Measurements from ENCODE around the gene CNFN. TPM values are rescaled to one million over a fixed set of nuclear protein-coding genes. Genes with fewer than 3 reads are reported as not detected.

CNFN gene
- total RNA-seq, 1 experiment from 2014 or later, result 7.1 TPM

DNA sequence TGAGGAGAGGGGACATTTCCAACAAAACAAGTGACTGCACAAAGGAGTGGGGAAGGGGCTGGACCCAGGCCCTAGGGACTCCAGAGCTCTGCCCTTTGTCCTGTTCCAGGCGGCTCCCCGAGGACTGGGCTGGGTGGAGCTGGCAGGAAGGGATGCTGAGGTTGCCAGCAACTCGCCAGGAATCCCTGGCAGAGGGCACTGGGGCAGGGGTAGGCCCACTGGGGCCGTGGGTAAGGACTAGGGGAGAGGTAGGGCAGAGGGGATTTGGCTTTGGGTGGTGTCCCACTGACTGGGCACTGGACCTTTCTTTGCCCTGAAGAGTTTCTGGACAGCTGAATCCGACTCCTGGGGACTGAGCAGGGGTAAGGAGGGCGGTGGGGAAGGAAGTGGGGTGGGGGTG, 29.2 kb upstream of the CNFN start:
- H4K8ac ChIP-seq (replicated peaks; ENCODE audit: insufficient read length, low read depth, low read length), result no peak overlapping the region
- H3K4ac ChIP-seq (ENCODE audit: low read depth, low read length), result no peak overlapping the region
- H3K23me2 ChIP-seq (ENCODE audit: insufficient read length, low read depth, low read length, poor library complexity, severe bottlenecking), result peaks cover 7% of the 10 kb centered on the region
- H3K79me1 ChIP-seq (ENCODE audit: insufficient read depth, low read depth, low read length, poor library complexity, severe bottlenecking), result no peaks in the 10 kb centered on the region
- H3K56ac ChIP-seq (ENCODE audit: insufficient read length, low read depth, low read length), result no peak overlapping the region
- Mint-ChIP-seq H3K4me1 (peaks cover 14 to 27% of the 10 kb centered on the region in 2 experiments), H3K36me3 (ENCODE audit: insufficient read depth in 1 of 3, low read depth in 3 of 3) (peaks cover 0 to 13% (median 2%) of the 10 kb centered on the region in 3 experiments; a peak in 4 of 7 replicates), H3K27me3 (ENCODE audit: low read depth) (peaks cover 95% of the 10 kb centered on the region), H3K4me3 (no peak overlapping the region; a peak in 1 of 5 replicates), H3K27ac (no peak overlapping the region), H3K9me3 (peaks cover 0 to under 1% of the 10 kb centered on the region in 2 experiments; a peak in 2 of 5 replicates)
- TF ChIP-seq, protein P1, sequence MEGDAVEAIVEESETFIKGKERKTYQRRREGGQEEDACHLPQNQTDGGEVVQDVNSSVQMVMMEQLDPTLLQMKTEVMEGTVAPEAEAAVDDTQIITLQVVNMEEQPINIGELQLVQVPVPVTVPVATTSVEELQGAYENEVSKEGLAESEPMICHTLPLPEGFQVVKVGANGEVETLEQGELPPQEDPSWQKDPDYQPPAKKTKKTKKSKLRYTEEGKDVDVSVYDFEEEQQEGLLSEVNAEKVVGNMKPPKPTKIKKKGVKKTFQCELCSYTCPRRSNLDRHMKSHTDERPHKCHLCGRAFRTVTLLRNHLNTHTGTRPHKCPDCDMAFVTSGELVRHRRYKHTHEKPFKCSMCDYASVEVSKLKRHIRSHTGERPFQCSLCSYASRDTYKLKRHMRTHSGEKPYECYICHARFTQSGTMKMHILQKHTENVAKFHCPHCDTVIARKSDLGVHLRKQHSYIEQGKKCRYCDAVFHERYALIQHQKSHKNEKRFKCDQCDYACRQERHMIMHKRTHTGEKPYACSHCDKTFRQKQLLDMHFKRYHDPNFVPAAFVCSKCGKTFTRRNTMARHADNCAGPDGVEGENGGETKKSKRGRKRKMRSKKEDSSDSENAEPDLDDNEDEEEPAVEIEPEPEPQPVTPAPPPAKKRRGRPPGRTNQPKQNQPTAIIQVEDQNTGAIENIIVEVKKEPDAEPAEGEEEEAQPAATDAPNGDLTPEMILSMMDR (conservative IDR thresholded peaks at IDR 0.05), result no peak
- WGBS (ENCODE audit: extremely low coverage, insufficient read length, low lambda C conversion rate), result no CpG with 5 or more reads among the region's 6 CpGs
- no peak overlapping the region for H2BK12ac ChIP-seq (ENCODE audit: insufficient read length, low read depth, low read length)
- no peak overlapping the region for H3K4me2 ChIP-seq (ENCODE audit: insufficient read depth, insufficient read length, low read length)
- no peak overlapping the region for H2AFZ ChIP-seq (ENCODE audit: low read length)
- no peak overlapping the region for H4K91ac ChIP-seq (ENCODE audit: insufficient read length, low read depth, low read length)
- no peak overlapping the region for H3K27ac ChIP-seq (ENCODE audit: insufficient read length, low read depth, low read length)
- no peak overlapping the region for H4K5ac ChIP-seq (ENCODE audit: insufficient read length, low read depth, low read length)
- H2BK120ac ChIP-seq (ENCODE audit: low read depth, low read length, poor library complexity, severe bottlenecking), result no peak overlapping the region
- no peaks in the 10 kb centered on the region for H4K20me1 ChIP-seq (ENCODE audit: control insufficient read depth, insufficient read depth, insufficient read length)
- H2BK5ac ChIP-seq (ENCODE audit: insufficient read length, low read length), result no peak overlapping the region
- no peak overlapping the region for H3K9ac ChIP-seq (ENCODE audit: extremely low read depth, insufficient read length, low read length)
- no peak overlapping the region for H3T11ph ChIP-seq (ENCODE audit: low read length)
- H3K9me3 ChIP-seq (ENCODE audit: control insufficient read depth, low read depth, low read length), result no peaks in the 10 kb centered on the region
- no peak overlapping the region for H2BK15ac ChIP-seq (ENCODE audit: low read depth, low read length)
- H3K18ac ChIP-seq (ENCODE audit: insufficient read length, low read depth, low read length), result no peak overlapping the region
- H2BK20ac ChIP-seq (ENCODE audit: low read depth, low read length, poor library complexity, severe bottlenecking), result no peak overlapping the region
- no peaks in the 10 kb centered on the region for H3K4me1 ChIP-seq (ENCODE audit: insufficient read depth, low read length)
- no peak overlapping the region for H3K23ac ChIP-seq (ENCODE audit: insufficient read length, low read depth, low read length)
- no peak overlapping the region for H2AK5ac ChIP-seq (ENCODE audit: insufficient read length, low read length)
- peaks cover 8% of the 10 kb centered on the region; the same call in 1 of the 2 replicates for H3K27me3 ChIP-seq (ENCODE audit: insufficient read depth, low read length)
- H3K79me2 ChIP-seq (ENCODE audit: insufficient read depth, low read length), result no peaks in the 10 kb centered on the region
- no peak for DNase-seq
- H3K14ac ChIP-seq (ENCODE audit: insufficient read depth, low read length), result no peak overlapping the region; the same call in 1 of the 2 replicates

All from H9 (cell line).